Sigmoid colon (tissue), 7 donors: Measurements from ENCODE around the gene PDLIM4. TPM values are rescaled to one million over a fixed set of nuclear protein-coding genes. Genes with fewer than 3 reads are reported as not detected.
A peak's percentile ranks its signal among the peaks of the same experiment; 100 is the strongest.

Source experiments
- DNase-seq: peaks from one replicate; pipeline ENCODE4 v3.0.0-alpha.2; 2019
- H3K27ac ChIP-seq, 4 donors: fragments of 200-600 bp; sonication (generic); one replicate each; pipeline ENCODE4 v1.5.1; 2016 to 2019; ENCODE audit warnings: mild to moderate bottlenecking in 1 of 4
- H3K27me3 ChIP-seq, 3 donors: fragments of 200-600 bp; sonication (generic); one replicate each; pipeline ENCODE4 v1.5.1; 2019; ENCODE audit warnings: mild to moderate bottlenecking in 1 of 3
- H3K36me3 ChIP-seq, 4 donors: fragments of 200-600 bp; sonication (generic); one replicate each; pipeline ENCODE4 v1.5.1; 2016 to 2019
- H3K4me1 ChIP-seq, 4 donors: fragments of 200-600 bp; sonication (generic); one replicate each; pipeline ENCODE4 v1.5.1; 2017 to 2019
- H3K4me3 ChIP-seq, 4 donors: fragments of 200-600 bp; sonication (generic); one replicate each; pipeline ENCODE4 v1.5.1; 2017 to 2019; ENCODE audit warnings: mild to moderate bottlenecking in 2 of 4, moderate library complexity in 1 of 4
- H3K9me3 ChIP-seq, 4 donors: fragments of 200-600 bp in 3 of 4; sonication (generic) in 3 of 4; one replicate each; pipeline versions ENCODE4 v1.5.1 to v1.6.1; 2013 to 2019
- EP300 ChIP-seq, 4 donors: sonication (generic); formaldehyde crosslinking; IDR thresholded peaks; one replicate each; pipeline ENCODE4 v1.6.1; 2017; ENCODE audit warnings: antibody characterized with exemption in 4 of 4
- POLR2A ChIP-seq, 2 donors: fragments of 450-650 bp; IDR thresholded peaks; one replicate each; pipeline ENCODE4 v1.6.1; 2016; ENCODE audit warnings: antibody characterized with exemption in 2 of 2, mild to moderate bottlenecking in 2 of 2, moderate library complexity in 2 of 2
- POLR2AphosphoS5 ChIP-seq, 4 donors: sonication (generic); formaldehyde crosslinking; IDR thresholded peaks; one replicate each; pipeline ENCODE4 v1.6.1; 2017; ENCODE audit warnings: antibody characterized with exemption in 4 of 4
- WGBS, 2 donors: extraction: QIAGEN DNeasy Blood & Tissue Kit; methylation state at CpG; one replicate each; pipeline ENCODE4 v1.1.7; 2013; 5-methylcytosine and 5-hydroxymethylcytosine counted together
- intact Hi-C: fragments of 100-400 bp; cut with DNase I; formaldehyde crosslinking; loops from one replicate; pipeline ENCODE4 v1.15.1; 2023
- polyA plus RNA-seq, 3 donors: library from polyadenylated mRNA; stranded (reverse); fragments of 200-250 nt; gene quantifications; one replicate each; pipeline ENCODE4 v1.2.3, GENCODE V29; 2013
- total RNA-seq, 4 donors: library from RNA; depleted of rRNA; stranded (reverse); fragments of >200 nt; gene quantifications; one replicate each; pipeline ENCODE4 v1.1.0, GENCODE V29; 2016
- TF ChIP-seq, protein P1 (sequence below), 4 experiments: fragments of 450-650 bp in 3 of 4; fragments of 200-600 bp in 1 of 4; IDR thresholded peaks; one replicate each; pipeline ENCODE4 v1.5.1; 2016 to 2019; ENCODE audit warnings: antibody characterized with exemption in 4 of 4, mild to moderate bottlenecking in 3 of 4, moderate library complexity in 2 of 4
- donor health status: healthy with polysubstance abuse.
- donor health status: Bipolar disorder and iron deficiency.
- donor health status: healthy.

The PDLIM4 gene
- total and polyA plus RNA-seq, 7 donors = 2.1 to 133 (median 38.2) TPM

DNA sequence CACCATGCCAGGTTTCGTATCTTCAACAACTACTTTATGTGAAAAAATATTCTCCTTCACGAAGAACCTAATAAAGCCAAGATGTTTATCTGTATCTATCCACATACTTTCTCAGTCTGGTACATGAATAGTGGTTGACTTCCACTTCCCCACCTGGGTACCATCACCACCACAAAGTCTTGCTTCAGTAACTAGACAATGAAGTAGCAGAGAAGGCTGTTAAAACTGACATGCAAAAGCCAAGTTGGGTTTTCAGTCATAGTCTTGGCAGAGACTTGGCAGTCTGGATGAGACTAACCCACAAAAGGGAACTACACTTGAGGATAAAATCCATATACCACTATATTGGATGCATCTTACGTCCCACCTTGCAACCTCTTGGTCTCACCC is 34.9 kb upstream of the PDLIM4 start:
- no peaks in the 10 kb centered on the region for H3K9me3 ChIP-seq
- TF ChIP-seq EP300 (IDR thresholded peaks at IDR 0.05) (no peak), POLR2AphosphoS5 (IDR thresholded peaks at IDR 0.05) (no peak), POLR2A (IDR thresholded peaks at IDR 0.05) (no peak)
- TF ChIP-seq, protein P1, sequence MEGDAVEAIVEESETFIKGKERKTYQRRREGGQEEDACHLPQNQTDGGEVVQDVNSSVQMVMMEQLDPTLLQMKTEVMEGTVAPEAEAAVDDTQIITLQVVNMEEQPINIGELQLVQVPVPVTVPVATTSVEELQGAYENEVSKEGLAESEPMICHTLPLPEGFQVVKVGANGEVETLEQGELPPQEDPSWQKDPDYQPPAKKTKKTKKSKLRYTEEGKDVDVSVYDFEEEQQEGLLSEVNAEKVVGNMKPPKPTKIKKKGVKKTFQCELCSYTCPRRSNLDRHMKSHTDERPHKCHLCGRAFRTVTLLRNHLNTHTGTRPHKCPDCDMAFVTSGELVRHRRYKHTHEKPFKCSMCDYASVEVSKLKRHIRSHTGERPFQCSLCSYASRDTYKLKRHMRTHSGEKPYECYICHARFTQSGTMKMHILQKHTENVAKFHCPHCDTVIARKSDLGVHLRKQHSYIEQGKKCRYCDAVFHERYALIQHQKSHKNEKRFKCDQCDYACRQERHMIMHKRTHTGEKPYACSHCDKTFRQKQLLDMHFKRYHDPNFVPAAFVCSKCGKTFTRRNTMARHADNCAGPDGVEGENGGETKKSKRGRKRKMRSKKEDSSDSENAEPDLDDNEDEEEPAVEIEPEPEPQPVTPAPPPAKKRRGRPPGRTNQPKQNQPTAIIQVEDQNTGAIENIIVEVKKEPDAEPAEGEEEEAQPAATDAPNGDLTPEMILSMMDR (IDR thresholded peaks at IDR 0.05) = no peak
- peaks cover 0 to 89% (median 80%) of the 10 kb centered on the region in 4 donors for H3K4me1 ChIP-seq
- H3K36me3 ChIP-seq = peaks cover 0 to 8% (median 2%) of the 10 kb centered on the region in 4 donors
- intact Hi-C loops = no loop called here
- H3K27me3 ChIP-seq = no peaks in the 10 kb centered on the region
- peak overlapping the region; percentile 74 to 92 (median 88) for H3K27ac ChIP-seq
- WGBS, 2 donors = 75 to 96% methylated on average over 3 of the region's 3 CpGs
- no peak overlapping the region for H3K4me3 ChIP-seq
- DNase-seq = no peak

DNA sequence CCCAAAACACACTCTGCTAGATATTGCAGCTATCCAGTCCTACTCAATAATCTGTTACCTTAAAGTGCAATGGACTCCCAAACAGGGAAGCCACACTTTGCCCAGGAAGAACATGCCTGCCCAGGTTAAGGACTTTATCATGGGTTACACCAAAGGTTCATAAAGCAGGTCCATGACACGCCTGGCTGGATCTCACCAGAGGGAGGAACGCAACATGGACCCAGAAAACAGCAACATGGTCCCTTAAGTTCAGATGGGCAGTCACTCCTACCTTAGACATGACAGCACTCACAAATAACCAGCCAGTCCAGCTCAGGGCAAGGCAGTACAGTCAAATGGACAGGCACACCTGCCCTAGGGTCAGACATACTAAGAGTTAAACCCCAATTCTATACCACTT is 33.6 kb upstream of the PDLIM4 start:
- Histone ChIP-seq H3K4me1 (peaks cover 0 to 88% (median 86%) of the 10 kb centered on the region in 4 donors), H3K36me3 (no peaks in the 10 kb centered on the region), H3K27me3 (no peaks in the 10 kb centered on the region), H3K4me3 (no peak overlapping the region), H3K9me3 (no peaks in the 10 kb centered on the region), H3K27ac (peak overlapping the region; percentile 72 to 92 (median 88))
- TF ChIP-seq EP300 (IDR thresholded peaks at IDR 0.05) (no peak), POLR2A (IDR thresholded peaks at IDR 0.05) (no peak), POLR2AphosphoS5 (IDR thresholded peaks at IDR 0.05) (no peak)
- TF ChIP-seq, protein P1 (IDR thresholded peaks at IDR 0.05) = no peak
- WGBS, 2 donors = 94 to 99% methylated on average over 2 of the region's 2 CpGs
- no peak for DNase-seq
- intact Hi-C loops = no loop called here

DNA sequence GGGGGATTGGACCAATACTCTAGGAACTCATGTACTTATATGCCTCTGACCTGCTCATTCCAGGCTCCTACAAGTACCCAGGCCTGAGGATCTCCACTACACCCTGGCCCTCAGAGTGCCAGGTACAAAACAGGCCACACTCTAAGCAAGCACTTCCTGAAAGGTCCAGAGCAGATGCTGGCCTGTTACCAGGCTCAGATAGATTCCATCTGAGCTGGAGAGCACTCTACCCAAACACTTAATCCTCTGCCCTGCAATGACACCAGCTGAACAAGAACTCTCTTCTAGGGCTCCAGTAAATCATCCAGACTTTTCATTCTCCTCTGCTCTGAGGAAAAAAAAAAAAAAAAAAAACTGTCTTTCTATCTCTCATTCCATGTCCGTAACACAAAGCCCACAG is 32.8 kb upstream of the PDLIM4 start:
- peaks cover 0 to 80% (median 79%) of the 10 kb centered on the region in 4 donors for H3K4me1 ChIP-seq
- no peak for TF ChIP-seq POLR2AphosphoS5 (IDR thresholded peaks at IDR 0.05)
- TF ChIP-seq POLR2A (IDR thresholded peaks at IDR 0.05) = no peak
- TF ChIP-seq, protein P1 (IDR thresholded peaks at IDR 0.05) = no peak
- no peak for TF ChIP-seq EP300 (IDR thresholded peaks at IDR 0.05)
- DNase-seq = peak; percentile 77
- no peaks in the 10 kb centered on the region for H3K9me3 ChIP-seq
- no peaks in the 10 kb centered on the region for H3K27me3 ChIP-seq
- intact Hi-C loops = loop anchor here (1.0 to 5.0 kb wide), 3 partner anchors 34 to 268 kb away; partner anchors contain the start of genes IRF1 and SLC22A4
- no peak overlapping the region for H3K4me3 ChIP-seq
- H3K36me3 ChIP-seq = no peaks in the 10 kb centered on the region
- 71 to 82% methylated on average over 1 of the region's 1 CpG for WGBS, 2 donors
- peak overlapping the region; percentile 72 to 92 (median 88) for H3K27ac ChIP-seq

DNA sequence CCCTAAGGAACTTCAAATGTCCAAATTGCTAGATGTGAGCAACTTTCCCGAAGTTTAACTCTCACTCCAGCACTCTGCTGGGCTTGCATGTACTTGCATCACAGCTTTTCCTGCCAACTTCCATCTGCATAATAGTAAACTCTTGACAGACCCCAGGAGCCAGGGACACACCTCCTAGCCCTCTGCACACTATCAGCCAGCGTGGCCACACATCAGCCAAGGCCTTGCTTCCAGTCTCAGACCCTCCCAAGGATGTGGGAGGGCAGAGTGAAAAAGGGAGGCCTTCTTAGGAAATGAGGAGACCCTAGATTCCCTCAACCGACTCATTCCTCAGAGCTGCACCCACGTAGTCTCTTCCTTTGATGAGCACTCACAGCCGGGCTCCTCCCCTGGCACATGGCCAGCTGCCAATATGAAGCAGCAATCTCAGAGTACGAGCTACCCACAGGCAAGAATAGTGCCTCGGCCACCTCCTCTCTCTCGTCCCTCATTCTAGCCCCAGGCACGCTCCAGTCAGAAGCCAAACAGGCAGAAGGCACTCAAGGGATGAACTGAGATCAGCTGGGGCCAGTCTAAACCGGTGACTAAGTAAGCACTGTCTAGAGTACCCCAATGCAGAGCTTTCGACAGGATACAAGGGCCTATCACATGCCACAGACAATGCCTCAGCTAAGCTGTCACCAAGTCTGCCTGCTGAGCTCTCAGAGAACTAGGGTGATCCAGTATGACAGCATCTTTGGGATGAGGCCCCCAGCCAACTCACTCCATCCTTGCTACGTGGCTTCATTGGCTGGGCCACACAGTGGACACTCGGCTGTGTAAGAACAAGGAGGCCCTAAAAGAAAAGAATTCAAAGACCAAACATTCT is 32.1 kb upstream of the PDLIM4 start:
- TF ChIP-seq POLR2AphosphoS5 (IDR thresholded peaks at IDR 0.05) (peak; percentile 68 to 92 (median 78)), POLR2A (IDR thresholded peaks at IDR 0.05) (no peak), EP300 (IDR thresholded peaks at IDR 0.05) (peak in 3 of 4 donors; percentile 47 to 83 (median 54))
- TF ChIP-seq, protein P1 (IDR thresholded peaks at IDR 0.05) = no peak
- intact Hi-C loops = loop anchor here (1.0 to 5.0 kb wide), 3 partner anchors 33 to 267 kb away; partner anchors contain the start of genes IRF1 and SLC22A4
- Histone ChIP-seq H3K4me1 (peaks cover 0 to 73% (median 72%) of the 10 kb centered on the region in 4 donors), H3K36me3 (no peaks in the 10 kb centered on the region), H3K27me3 (no peaks in the 10 kb centered on the region), H3K4me3 (peak overlapping the region in 2 of 4 donors; percentile 8 to 15), H3K9me3 (no peaks in the 10 kb centered on the region), H3K27ac (peak overlapping the region; percentile 72 to 92 (median 88))
- WGBS, 2 donors = 45 to 52% methylated on average over 13 of the region's 13 CpGs
- DNase-seq = peak; percentile 88
